GM23248 (cell line): ENCODE measurements around the gene LCN6.

Experiments
- EZH2 ChIP-seq: fragments of 200-600 bp; sonication (generic); IDR thresholded peaks from 2 replicates; pipeline ENCODE4 v1.6.1; 2018; ENCODE audit warnings: antibody characterized with exemption, mild to moderate bottlenecking; ENCODE audit not compliant: insufficient read depth, poor library complexity, severe bottlenecking
- EZH2phosphoT487 ChIP-seq: fragments of 200-600 bp; sonication (generic); IDR thresholded peaks from 2 replicates; pipeline ENCODE4 v1.6.1; 2018; ENCODE audit warnings: antibody characterized with exemption, moderate library complexity, mild to moderate bottlenecking, low read depth; ENCODE audit not compliant: insufficient read depth

DNA sequence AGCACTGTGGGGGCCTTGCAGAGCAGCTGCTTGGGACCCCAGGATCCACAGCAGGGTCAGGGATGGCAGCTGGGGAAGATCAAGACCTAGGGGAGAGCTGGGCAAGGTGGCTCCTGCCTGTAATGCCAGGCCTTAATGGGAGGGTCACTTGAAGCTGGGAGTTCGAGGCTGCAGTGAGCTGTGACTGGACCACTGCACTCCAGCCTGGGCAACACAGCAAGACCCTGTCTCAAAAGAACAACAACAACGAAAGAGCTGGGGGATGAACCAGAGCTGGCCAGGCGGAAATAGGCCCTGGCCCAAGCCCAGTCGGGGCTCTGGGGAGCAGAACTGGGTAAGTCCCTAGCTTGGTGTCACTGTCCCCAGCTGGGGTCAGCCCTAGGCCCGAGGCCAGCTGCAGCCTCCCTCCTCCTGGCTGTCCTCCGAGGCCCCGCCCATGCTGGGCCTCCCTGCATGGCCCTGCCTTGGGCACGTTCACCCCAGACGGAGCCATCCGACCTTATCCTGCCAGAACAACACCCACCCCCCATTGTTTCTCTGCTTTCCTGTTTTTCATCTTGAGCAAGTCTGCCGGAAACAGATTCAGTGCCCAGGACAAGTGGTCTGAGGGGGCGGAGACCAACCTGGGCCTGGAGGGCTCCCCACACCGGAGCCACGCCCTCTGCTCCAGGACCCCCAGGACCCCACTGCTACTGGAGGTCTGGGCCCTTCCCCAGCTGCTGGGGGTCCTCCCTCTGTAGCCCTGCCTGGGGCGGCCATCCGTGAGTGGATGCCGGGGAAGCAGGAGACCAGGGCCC is 34.0 kb downstream of the LCN6 start:
- TF ChIP-seq EZH2phosphoT487 (no peak), EZH2 (no peak)
